Measurements from ENCODE around the gene TMEM181.
"Not testable (repeated sequence)": the region's sequence is repeated elsewhere in the genome, so short reads cannot be mapped to it uniquely, and the experiment has no call there.

DNA sequence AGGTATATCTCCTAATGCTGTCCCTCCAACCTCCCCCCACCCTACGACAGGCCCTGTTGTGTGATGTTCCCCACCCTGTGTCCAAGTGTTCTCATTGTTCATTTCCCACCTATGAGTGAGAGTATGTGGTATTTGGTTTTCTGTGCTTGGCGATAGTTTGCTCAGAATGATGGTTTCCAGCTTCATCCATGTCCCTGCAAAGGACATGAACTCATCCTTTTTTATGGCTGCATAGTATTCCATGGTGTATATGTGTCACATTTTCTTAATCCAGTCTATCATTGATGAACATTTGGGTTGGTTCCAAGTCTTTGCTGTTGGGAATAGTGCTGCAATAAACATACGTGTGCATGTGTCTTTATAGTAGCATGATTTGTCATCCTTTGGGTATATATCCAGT, 54.7 kb downstream of the TMEM181 start:
- TF ChIP-seq POLR2AphosphoS5 (IDR thresholded peaks at IDR 0.05; ENCODE audit: insufficient read depth in 1 of 2, low read depth in 1 of 2), result not testable (repeated sequence)
- TF ChIP-seq, protein P1, sequence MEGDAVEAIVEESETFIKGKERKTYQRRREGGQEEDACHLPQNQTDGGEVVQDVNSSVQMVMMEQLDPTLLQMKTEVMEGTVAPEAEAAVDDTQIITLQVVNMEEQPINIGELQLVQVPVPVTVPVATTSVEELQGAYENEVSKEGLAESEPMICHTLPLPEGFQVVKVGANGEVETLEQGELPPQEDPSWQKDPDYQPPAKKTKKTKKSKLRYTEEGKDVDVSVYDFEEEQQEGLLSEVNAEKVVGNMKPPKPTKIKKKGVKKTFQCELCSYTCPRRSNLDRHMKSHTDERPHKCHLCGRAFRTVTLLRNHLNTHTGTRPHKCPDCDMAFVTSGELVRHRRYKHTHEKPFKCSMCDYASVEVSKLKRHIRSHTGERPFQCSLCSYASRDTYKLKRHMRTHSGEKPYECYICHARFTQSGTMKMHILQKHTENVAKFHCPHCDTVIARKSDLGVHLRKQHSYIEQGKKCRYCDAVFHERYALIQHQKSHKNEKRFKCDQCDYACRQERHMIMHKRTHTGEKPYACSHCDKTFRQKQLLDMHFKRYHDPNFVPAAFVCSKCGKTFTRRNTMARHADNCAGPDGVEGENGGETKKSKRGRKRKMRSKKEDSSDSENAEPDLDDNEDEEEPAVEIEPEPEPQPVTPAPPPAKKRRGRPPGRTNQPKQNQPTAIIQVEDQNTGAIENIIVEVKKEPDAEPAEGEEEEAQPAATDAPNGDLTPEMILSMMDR (IDR thresholded peaks at IDR 0.05), result not testable (repeated sequence)

Data from vagina (tissue), 2 donors.